Measurements from ENCODE around the gene NEK10.

The NEK10 gene

GRCh38 chr3:27094721-27095120 lies 274.5 kb downstream of the NEK10 start:
- DNase-seq: no peak

- no peak for DNase-seq
These were observed 275.4 kb downstream of the NEK10 start for GRCh38 chr3:27093771-27094170.

- DNase-seq: no peak
These were observed 278.7 kb downstream of the NEK10 start for GRCh38 chr3:27090275-27091041.

GRCh38 chr3:27089645-27090044 lies 279.5 kb downstream of the NEK10 start:
- no peak for DNase-seq

GRCh38 chr3:27089068-27089467 lies 280.1 kb downstream of the NEK10 start:
- no peak for DNase-seq

- DNase-seq: no peak
These were observed 283.1 kb downstream of the NEK10 start for GRCh38 chr3:27085829-27086730.

GRCh38 chr3:27081992-27082607 lies 287.1 kb downstream of the NEK10 start:
- no peak for DNase-seq

GRCh38 chr3:27081566-27081965 lies 287.6 kb downstream of the NEK10 start:
- DNase-seq: no peak

- no peak for DNase-seq
These were observed 289.0 kb downstream of the NEK10 start for GRCh38 chr3:27080258-27080525.

GRCh38 chr3:27079427-27080257 lies 289.5 kb downstream of the NEK10 start:
- DNase-seq: no peak

- no peak for DNase-seq
These were observed 290.8 kb downstream of the NEK10 start for GRCh38 chr3:27078246-27078913.

- no peak for DNase-seq
These were observed 292.2 kb downstream of the NEK10 start for GRCh38 chr3:27076815-27077630.

GRCh38 chr3:27074914-27075313 lies 294.3 kb downstream of the NEK10 start:
- no peak for DNase-seq

GRCh38 chr3:27073912-27074311 lies 295.3 kb downstream of the NEK10 start:
- DNase-seq: no peak

GRCh38 chr3:27072810-27073651 lies 296.2 kb downstream of the NEK10 start:
- no peak for DNase-seq

- no peak for DNase-seq
These were observed 308.8 kb downstream of the NEK10 start for GRCh38 chr3:27060336-27060735.
